ENCODE results near the gene USP54.
"Not testable (repeated sequence)": the region's sequence is repeated elsewhere in the genome, so short reads cannot be mapped to it uniquely, and the experiment has no call there.

The USP54 gene

GRCh38 chr10:73590881-73591799, at the start of gene USP54:
USP54 (minus strand) TSS chr10:73591342; CDS start chr10:73575658, 15,684 bp downstream.
- intact Hi-C loops (cut with DNase I) = no loop called here
- DNase-seq = peak in 32 of 42 donors; percentile 22 to 85 (median 60)

GRCh38 chr10:73639286-73639685, 48.1 kb upstream of the USP54 start:
- DNase-seq = no peak
- intact Hi-C loops (cut with DNase I) = no loop called here

GRCh38 chr10:73635781-73636180, 44.6 kb upstream of the USP54 start:
- intact Hi-C loops (cut with DNase I) = no loop called here
- no peak for DNase-seq

- DNase-seq = no peak
- intact Hi-C loops (cut with DNase I) = no loop called here
Measured at GRCh38 chr10:73634421-73634820, 43.3 kb upstream of the USP54 start.

- no peak for DNase-seq
- intact Hi-C loops (cut with DNase I) = no loop called here
Measured at GRCh38 chr10:73629165-73629564, 38.0 kb upstream of the USP54 start.

- no peak for DNase-seq
- intact Hi-C loops (cut with DNase I) = no loop called here
Measured at GRCh38 chr10:73628405-73628804, 37.3 kb upstream of the USP54 start.

GRCh38 chr10:73627300-73627699, 36.2 kb upstream of the USP54 start:
- intact Hi-C loops (cut with DNase I) = no loop called here
- DNase-seq = no peak

- intact Hi-C loops (cut with DNase I) = no loop called here
- DNase-seq = peak; percentile 75 to 97 (median 90)
Measured at GRCh38 chr10:73625884-73626752, 35.0 kb upstream of the USP54 start.

- DNase-seq = peak in 33 of 42 donors; percentile 19 to 72 (median 43)
- intact Hi-C loops (cut with DNase I) = no loop called here
Measured at GRCh38 chr10:73625004-73625883, 34.1 kb upstream of the USP54 start.

GRCh38 chr10:73623056-73623455, 31.9 kb upstream of the USP54 start:
- intact Hi-C loops (cut with DNase I) = no loop called here
- DNase-seq = peak in 1 of 42 donors; percentile 28

GRCh38 chr10:73620974-73621373, 29.8 kb upstream of the USP54 start:
- intact Hi-C loops (cut with DNase I) = not testable (repeated sequence)
- peak in 1 of 42 donors; percentile 2 for DNase-seq

- intact Hi-C loops (cut with DNase I); DNase-seq: not testable (repeated sequence)
Measured at GRCh38 chr10:73617143-73617542, 26.0 kb upstream of the USP54 start.

GRCh38 chr10:73614720-73615119, 23.6 kb upstream of the USP54 start:
- intact Hi-C loops (cut with DNase I) = no loop called here
- DNase-seq = no peak

GRCh38 chr10:73609116-73609515, 18.0 kb upstream of the USP54 start:
- no peak for DNase-seq
- intact Hi-C loops (cut with DNase I) = no loop called here

- intact Hi-C loops (cut with DNase I) = no loop called here
- DNase-seq = peak in 15 of 42 donors; percentile 12 to 57 (median 33)
Measured at GRCh38 chr10:73601486-73601921, 10.4 kb upstream of the USP54 start.

- no peak for DNase-seq
- intact Hi-C loops (cut with DNase I) = no loop called here
Measured at GRCh38 chr10:73597346-73597745, 6.2 kb upstream of the USP54 start.

- intact Hi-C loops (cut with DNase I) = no loop called here
- no peak for DNase-seq
Measured at GRCh38 chr10:73593812-73594211, 2.7 kb upstream of the USP54 start.

GRCh38 chr10:73593110-73593509, 2.0 kb upstream of the USP54 start:
- intact Hi-C loops (cut with DNase I) = no loop called here
- no peak for DNase-seq
